Hepatocyte (in vitro differentiated cells): Measurements from ENCODE around the gene UQCRHL.

Experiments
- EZH2 ChIP-seq: fragments of 200-600 bp; sonication (generic); IDR thresholded peaks from 2 replicates; pipeline ENCODE4 v1.6.1; 2016; ENCODE audit warnings: antibody characterized with exemption, mild to moderate bottlenecking, borderline replicate concordance
- EZH2phosphoT487 ChIP-seq: fragments of 200-600 bp; sonication (generic); IDR thresholded peaks from one replicate; pipeline ENCODE4 v1.6.1; 2018; ENCODE audit warnings: antibody characterized with exemption, mild to moderate bottlenecking, low read depth, moderate library complexity; ENCODE audit not compliant: unreplicated experiment, severe bottlenecking
- TF ChIP-seq, protein P1 (sequence below): fragments of 200-600 bp; sonication (generic); IDR thresholded peaks from 2 replicates; pipeline ENCODE4 v1.5.1; 2016; ENCODE audit warnings: antibody characterized with exemption, mild to moderate bottlenecking; ENCODE audit not compliant: poor library complexity

DNA sequence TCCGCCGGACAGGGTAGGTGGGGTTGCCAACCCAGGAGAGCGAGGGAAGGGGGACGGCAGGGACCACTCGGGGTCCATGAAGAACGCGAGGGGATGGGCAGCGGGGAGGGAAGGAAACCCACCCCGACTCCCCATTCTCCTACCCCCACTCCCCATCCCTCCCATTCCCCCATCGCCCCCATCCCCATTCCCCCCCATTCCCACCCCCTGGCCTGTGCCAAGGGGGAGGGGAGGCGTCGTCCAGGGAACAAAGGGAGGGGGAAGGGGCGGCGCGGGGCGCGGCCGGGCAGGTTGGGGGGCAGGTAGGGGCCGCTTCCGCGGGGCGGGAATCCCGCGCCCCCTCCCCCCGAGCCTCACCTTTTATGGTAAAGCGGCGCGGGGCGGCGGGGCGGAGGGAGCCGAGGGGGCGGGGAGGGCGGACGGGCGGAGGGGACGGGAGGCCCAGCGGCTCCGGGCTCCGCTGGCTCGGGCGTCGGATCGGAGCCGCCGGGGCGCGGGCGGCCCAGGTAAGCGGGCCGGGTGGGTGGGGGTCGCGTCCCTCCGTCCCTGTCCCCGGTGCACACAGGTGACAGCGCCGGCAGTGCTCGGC is 49.0 kb downstream of the UQCRHL start, which contains the start of gene FBLIM1:
- TF ChIP-seq, protein P1, sequence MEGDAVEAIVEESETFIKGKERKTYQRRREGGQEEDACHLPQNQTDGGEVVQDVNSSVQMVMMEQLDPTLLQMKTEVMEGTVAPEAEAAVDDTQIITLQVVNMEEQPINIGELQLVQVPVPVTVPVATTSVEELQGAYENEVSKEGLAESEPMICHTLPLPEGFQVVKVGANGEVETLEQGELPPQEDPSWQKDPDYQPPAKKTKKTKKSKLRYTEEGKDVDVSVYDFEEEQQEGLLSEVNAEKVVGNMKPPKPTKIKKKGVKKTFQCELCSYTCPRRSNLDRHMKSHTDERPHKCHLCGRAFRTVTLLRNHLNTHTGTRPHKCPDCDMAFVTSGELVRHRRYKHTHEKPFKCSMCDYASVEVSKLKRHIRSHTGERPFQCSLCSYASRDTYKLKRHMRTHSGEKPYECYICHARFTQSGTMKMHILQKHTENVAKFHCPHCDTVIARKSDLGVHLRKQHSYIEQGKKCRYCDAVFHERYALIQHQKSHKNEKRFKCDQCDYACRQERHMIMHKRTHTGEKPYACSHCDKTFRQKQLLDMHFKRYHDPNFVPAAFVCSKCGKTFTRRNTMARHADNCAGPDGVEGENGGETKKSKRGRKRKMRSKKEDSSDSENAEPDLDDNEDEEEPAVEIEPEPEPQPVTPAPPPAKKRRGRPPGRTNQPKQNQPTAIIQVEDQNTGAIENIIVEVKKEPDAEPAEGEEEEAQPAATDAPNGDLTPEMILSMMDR = no peak
- TF ChIP-seq EZH2phosphoT487 (no peak), EZH2 (no peak)
